HG02678 (cell line): ENCODE measurements around the gene RLF.

ENCODE experiments used
- ATAC-seq: cut with Tn5 transposase; IDR thresholded peaks from one replicate; pipeline ENCODE4 v1.9.1; 2021; ENCODE audit warnings: mild to moderate bottlenecking, moderate library complexity; ENCODE audit not compliant: unreplicated experiment

Gene RLF, protein sequence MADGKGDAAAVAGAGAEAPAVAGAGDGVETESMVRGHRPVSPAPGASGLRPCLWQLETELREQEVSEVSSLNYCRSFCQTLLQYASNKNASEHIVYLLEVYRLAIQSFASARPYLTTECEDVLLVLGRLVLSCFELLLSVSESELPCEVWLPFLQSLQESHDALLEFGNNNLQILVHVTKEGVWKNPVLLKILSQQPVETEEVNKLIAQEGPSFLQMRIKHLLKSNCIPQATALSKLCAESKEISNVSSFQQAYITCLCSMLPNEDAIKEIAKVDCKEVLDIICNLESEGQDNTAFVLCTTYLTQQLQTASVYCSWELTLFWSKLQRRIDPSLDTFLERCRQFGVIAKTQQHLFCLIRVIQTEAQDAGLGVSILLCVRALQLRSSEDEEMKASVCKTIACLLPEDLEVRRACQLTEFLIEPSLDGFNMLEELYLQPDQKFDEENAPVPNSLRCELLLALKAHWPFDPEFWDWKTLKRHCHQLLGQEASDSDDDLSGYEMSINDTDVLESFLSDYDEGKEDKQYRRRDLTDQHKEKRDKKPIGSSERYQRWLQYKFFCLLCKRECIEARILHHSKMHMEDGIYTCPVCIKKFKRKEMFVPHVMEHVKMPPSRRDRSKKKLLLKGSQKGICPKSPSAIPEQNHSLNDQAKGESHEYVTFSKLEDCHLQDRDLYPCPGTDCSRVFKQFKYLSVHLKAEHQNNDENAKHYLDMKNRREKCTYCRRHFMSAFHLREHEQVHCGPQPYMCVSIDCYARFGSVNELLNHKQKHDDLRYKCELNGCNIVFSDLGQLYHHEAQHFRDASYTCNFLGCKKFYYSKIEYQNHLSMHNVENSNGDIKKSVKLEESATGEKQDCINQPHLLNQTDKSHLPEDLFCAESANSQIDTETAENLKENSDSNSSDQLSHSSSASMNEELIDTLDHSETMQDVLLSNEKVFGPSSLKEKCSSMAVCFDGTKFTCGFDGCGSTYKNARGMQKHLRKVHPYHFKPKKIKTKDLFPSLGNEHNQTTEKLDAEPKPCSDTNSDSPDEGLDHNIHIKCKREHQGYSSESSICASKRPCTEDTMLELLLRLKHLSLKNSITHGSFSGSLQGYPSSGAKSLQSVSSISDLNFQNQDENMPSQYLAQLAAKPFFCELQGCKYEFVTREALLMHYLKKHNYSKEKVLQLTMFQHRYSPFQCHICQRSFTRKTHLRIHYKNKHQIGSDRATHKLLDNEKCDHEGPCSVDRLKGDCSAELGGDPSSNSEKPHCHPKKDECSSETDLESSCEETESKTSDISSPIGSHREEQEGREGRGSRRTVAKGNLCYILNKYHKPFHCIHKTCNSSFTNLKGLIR (N-terminal part only)

DNA sequence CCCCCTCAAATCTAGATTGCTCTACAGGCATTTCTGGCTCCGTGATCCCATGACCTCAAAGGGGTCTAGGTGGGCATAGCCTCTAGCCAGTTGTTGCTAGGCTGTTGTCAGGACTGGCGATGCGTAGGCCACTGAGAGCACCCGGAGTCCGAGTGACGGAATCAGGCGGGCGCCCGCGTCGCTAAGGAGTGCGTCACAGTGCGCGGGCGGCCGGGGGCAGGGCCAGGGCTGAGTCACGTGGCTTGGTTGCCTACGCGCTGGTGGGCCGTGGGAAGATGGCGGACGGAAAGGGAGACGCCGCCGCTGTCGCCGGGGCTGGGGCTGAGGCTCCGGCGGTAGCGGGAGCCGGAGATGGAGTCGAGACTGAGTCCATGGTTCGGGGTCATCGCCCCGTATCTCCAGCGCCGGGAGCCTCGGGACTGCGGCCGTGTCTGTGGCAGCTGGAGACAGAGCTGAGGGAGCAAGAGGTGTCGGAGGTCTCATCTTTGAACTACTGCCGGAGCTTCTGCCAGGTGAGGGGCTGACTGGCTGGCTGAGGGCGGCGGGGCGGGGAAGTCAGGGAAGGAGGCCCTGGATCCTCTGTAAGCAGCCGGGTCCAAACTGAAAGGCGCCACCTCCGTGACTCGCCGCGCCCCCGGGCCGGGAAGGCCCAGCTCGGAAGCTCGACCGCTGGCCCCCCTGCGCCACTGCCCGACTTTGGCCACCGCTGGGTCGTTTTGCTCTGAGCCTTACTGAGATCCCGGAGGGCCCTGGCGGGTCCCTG lies at the start of gene RLF:
Gene RLF (plus strand): TSS at position 263 of the 763 bp plus-strand sequence. CDS start 13 bp downstream, at position 276.
- peak; percentile 93 for ATAC-seq

DNA sequence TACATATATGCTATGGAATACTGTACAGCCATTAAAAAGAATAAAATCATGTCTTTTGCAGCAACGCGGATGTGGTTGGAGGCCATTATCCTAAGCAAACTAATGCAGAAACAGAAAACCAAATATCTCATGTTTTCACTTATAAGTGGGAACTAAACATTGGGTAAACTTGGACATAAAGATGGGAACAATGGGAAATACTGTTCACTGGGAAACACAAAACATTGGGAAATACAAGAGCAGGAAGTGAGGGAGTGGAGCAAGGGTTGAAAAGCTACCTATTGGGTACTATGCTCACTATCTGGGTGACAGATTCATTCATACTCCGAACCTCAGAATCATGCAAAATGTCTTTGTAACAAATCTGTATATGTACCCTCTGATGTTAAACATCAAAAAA lies 46.8 kb upstream of the RLF start:
- ATAC-seq = no peak

DNA sequence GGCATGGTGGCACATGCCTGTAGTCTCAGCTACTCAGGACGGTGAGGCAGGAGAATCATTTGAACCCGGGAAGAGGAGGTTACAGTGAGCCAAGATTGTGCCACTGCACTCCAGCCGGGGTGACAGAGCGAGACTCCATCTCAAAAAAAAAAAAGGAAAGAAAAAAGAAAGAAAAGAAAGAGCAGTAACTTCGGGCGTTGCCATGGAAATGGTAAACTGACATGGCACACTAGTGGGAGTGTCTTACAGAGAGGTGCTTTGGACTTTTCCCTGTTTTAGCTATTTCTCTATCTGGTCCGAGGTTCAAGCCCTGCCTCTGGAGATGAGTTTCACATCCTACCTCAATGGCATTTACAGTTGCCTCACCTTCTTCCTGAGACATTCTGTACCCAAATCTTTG lies 41.1 kb upstream of the RLF start:
- no peak for ATAC-seq

DNA sequence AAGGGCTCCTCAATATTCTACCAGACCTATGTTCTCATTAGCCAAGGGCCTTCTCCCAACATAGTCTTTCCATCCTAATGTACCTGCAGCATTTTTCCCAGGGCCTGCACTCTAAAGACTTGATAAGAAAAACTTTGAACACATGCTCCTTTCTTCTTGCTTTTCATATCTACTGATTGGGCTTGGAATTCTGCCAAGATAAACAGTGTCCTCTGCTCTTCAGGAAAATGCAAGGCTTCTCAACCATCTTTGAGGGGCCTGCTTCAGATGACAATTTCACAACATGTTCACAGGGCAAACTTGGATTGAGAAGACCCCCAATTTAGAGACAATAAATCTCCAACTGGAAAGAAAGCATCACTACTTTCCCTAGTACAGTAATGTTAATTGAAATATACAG lies 38.3 kb upstream of the RLF start:
- ATAC-seq = no peak

DNA sequence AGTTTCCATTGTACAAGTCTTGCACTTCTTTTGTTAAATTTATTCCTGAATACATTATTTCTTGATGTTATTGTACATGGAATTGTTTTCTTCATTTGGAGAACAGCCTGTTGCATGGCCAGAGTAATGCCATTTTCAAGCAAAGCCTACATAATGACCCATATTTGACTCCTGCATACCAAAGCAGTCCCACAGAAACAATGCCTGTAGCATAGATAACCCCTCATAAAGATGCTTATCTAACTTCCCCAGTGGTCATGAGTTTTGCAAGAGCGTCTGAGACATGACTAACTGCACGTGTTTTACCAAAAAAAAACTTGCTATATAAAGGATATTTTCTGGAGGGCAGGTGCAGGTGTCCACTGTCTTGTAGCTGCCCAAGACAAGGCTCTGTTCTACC lies 30.3 kb upstream of the RLF start:
- no peak for ATAC-seq

DNA sequence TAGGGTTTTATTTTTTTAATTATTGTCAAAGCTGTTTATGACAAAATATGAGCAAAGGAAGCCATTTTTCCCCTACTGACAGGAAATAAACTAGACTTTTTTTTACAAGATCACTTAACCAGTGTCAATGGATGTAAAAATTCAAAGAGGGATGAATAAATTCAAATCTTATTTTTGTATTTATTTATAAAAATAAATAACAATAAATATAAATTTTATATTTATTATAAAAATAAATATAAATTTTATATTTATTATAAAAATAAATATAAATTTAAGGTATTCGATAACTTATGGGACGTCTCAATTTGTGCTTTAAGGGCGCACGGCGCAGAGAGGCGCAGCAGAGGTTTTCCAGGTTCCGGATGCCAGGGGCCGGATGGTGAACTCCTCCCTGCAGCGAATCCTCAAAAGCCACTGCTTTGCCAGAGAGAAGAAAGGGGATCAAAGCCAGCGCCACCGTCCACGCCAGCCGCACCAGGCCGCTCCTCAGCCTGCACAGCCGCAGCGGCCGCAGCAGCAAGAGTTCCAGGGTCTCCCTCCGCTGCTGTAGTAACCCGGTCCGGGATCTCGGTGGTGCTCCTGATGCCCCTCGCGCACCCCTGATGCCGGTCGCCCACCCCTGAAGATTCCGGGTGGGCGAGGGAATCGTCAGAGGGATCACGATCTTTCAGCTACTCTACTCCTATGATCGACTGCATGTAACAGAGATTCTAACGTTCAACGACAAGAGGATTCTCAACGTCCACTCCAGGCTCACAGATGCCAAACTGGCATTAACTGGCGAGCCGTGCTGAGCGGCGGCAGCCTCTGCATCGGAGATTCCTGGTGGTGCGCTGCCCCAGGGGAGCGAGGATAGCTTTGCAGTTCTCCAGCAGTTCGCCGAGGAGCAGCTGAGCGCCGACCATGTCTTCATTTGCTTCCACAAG lies 28.5 kb upstream of the RLF start:
- ATAC-seq = no peak

DNA sequence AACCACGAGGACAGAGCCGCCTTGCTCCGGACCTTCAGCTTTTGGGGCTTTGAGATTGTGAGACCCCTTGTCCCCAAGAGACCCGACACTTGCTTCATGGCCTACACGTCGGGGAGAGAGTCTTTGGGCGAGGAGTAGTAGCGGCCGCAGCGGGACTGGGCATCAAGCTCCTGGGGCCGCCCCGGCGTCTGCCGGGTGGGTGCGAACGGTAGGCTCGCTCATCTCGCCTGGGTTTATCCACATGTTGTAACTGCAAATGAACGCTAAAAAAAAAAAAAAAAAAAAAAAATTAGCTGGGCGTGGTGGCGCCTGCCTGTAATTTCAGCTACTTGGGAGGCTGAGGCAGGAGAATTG lies 27.9 kb upstream of the RLF start:
- ATAC-seq = no peak

DNA sequence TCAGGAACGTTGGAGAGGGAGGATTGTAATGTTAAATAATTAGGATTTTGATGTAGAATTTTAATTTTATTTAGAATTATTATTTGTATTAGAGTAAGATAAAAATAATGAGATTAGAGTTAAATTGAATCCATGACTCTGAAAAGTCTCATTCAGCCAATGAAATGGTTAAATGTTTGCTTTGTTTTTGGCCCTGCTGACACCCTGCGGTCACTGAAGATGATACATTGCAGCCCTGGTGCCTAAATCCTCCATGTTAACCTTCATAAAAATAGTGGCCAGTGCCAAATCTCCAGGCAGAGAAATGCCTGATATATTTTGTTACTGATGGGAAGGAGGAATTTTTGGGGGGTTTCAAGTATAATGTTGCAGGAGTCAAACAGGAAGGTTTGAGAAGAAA lies 27.3 kb upstream of the RLF start:
- ATAC-seq = no peak

DNA sequence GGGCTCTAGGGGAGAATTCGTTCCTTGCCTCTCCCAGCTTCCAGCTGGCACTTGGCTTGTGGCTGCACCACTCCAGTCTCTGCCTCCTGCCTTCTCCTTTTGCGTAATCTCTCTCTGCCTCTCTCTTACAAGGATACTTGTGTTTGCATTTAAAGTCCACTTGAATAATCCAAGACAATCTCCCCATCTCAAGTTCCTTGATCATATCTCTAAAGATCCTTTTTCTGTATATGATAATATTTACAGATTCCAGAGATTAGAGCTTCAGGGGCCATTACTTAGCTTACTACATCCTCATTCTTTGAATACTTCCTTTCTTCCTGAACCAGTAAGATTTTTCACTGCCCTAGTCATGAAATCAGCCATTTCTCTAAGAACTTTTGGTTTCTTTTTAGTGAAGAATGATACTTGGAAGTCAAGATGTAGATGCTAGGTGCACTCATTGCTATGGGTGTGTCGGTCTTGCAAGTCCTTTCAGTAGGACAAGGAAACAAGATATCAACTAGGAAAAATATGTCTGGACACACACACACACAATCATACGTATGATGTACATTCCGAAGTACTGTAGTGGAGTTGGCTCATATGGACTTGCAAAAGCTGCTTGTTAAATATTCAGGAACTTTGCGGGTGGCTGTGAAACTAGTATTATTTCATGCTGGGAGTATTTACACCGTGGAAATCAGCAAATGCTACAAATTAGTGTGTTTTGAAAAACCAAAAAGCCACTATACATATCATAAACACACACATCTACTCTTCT lies 20.8 kb upstream of the RLF start:
- ATAC-seq = no peak

DNA sequence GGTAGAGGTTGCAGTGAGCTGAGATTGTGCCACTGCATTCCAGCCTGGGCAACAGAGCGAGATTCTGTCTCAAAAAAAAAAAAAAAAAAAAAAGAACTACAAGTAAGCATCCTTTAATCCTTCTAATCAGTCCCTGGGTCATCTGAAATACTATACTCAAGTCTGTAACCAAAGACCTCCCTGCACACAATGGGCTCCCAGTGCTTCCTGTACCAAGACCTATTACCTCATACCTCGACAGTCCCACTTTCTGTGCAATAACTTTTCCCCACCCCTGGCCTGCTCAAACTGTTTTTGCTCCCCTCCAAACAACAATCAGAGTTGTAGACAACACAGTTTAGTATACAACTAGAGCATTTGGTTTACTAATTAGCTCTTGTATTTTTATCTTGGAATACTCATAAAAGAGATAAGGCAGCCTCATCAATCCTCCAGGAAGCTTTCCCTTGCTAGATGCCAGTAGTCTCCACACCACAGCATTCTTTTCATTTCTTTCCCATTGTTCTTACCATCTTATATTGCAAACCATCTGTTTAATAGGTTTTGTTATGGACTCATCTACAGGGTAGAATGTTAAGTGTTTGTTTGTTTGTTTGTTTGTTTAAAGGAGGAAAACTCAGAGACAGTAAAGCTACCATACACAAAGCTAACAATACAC lies 19.2 kb upstream of the RLF start:
- no peak for ATAC-seq

DNA sequence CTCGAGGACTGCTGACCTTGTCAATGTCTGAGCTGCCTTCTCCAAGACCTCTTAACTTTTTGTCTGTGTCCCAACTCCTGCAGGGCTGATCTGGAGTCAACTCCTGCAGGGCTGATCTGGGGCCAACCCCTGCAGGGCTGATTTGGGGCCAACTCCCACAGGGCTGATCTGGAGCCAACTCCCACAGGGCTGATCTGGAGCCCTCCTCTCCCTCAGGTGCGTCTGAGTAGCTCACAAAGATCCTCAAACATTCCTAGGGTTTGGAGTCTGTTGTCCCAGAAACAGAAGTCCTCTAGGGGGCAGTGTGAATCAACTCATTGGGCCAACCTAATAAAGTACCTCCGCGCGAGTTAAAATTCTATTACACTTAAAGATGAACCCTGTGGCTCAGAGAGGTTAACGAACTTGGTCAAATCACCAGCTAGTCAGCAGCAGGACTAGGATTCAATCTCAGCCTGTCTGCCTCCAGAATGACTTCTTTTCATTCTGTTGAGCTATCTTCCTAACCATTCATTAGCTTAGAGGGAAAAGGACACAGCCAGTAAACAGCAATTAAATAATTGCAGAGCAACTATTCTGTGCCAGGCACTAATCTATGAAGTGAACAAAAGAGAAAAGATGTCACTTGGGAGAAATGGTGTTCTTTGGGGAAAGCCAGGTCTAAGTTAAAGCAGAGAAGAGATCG lies 17.2 kb upstream of the RLF start:
- ATAC-seq = no peak

DNA sequence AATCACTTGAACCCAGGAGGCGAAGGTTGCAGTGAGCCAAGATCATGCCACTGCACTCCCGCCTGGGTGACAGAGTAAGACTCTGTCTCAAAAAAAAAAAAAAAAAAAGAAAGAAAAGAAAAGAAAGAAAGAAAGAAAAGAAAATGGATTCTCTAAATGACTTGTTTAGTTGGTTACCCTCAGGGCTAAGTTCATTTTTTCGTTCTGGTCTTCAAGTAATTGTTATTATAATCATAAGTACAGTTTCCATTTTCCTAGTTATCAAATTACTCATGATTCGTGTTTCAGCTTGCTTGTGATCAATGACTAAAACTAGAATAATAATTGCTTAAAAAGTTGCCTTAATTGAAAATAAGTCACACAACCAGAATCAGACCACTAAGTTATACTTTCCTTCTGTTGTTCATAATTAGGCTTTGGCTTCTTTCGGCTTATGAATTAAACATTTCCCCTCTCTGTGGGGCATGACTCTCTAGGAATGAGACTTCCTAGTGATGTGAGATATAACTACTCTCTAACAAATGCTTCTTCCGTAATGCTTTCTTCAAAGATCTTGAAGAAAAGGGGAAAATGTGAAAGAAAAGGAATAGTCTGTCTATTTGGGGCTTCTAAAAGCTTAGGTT lies 9.6 kb upstream of the RLF start:
- no peak for ATAC-seq

DNA sequence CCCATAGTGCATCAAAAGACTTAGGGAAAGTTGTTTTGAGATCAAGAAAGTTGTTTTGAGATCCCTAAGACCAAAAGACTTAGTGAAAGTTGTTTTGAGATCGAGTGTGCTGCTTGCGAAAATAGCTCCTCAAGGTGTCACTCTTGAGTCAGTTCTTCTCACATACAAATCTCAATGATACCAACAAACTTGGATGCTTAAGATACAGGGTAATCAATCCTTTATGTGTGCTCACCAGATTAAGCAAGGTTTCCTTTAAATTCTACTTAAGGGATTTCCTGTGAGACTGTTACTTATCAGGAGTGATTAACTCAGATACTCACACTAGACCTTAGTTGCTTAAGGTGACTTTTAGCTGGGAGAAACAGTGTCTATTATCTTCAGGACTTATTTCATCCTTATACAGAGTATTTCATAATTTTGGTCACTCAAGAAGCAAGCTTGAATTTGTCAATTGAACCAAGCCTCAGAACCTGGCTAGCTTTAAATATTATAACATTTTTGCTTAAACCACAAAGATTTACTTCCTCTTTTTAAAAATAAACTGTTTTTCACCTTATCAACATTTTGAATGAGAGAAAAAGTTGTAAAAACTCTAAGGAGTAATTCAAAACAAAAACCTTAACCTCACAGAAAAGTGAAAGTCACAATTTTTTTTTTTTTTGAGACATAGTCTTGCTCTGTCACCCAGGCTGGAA lies 8.0 kb upstream of the RLF start:
- peak; percentile 62 for ATAC-seq

DNA sequence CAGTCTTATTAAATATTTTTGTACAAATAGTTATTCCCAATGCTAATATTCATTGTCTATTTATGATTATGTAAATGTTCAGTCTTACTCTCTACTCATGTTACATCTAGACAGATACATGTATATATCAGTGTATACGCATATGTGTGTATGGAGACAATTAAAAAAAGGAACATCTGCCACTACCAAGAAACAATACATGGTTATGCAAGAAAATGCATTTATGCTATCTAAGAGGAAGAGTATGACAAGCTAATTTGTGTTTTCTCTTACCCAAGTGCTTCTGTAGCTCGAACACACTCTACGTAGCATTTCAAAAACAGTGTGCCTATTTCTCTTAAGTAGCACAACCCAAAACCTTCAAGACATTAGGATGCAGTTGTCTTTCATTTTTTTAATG lies 6.1 kb upstream of the RLF start:
- no peak for ATAC-seq

DNA sequence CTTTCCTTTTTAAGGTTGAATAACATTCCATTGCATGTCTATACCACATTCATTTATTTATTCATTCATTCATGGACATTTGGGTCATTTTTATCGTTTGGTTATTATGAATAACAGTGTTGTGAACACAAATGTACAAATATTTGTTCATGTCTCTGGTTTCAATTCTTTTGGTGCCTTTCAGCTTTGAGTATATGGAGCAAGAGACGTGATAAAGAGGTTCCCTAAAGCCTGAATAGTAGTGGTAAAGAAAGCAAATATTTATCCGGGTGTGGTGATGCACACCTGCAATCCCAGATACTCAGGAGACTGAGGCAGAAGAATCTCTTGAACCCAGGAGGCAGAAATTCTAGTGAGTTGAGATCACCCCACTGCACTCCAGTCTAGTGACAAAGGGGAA lies 5.3 kb upstream of the RLF start:
- ATAC-seq = no peak

DNA sequence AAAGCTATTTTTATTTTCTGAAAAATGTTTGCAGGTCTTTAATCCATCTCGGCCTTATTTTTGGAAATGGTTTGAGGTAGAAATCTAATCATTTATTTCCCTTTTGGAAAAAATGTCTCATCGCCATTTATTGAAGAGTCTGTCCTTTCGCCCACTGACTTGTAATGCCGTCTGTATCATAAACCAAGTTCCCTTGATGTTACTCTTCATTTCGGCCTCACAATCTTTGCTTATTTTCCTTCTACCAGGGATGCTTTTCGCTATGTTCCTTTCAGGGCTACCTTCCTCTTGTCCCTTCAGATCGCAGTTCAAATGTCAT lies 422 bp upstream of the RLF start:
- no peak for ATAC-seq

DNA sequence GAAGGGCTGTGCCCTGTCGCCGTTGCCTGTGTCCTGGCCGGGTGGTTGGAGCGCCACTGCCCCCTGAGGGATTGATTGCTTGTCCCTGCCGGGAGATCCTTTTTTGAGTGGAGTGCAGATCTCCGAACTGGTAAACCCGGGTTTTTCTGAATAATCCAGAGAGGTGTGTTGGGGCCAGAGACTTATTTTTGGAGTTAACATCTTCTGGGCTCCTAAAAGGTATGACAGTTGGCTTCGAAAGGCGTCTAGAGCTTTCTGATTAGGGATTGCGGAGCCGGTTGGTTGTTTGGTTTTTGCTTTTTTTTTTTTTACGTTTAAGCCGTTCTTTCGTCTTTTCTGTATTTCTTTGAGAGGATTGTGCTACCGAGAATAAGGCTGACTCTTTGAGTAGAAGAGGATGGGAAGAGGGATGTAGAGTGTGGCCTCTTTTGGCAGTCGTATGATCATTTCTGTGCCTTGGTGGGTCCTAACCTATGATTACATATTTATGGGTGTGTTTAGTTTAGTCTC lies 756 bp downstream of the RLF start:
- no peak for ATAC-seq
